Measurements from ENCODE around the gene FAM204A.

Gene FAM204A

GRCh38 chr10:118341791-118342637, at the start of gene FAM204A:
TSS of gene FAM204A (minus strand) at chr10:118342324. CDS start at chr10:118336415, 5,909 bp downstream.
- intact Hi-C loops (cut with DNase I): no loop called here

GRCh38 chr10:118383699-118384098, 41.6 kb upstream of the FAM204A start:
- DNase-seq: peak in 1 of 42 donors; percentile 8
- intact Hi-C loops (cut with DNase I): no loop called here

More at GRCh38 chr10:118341791-118342637, at the start of gene FAM204A:
- DNase-seq: peak; percentile 88 to 97 (median 92)

- intact Hi-C loops (cut with DNase I): no loop called here
- no peak for DNase-seq
These were observed 41.1 kb upstream of the FAM204A start for GRCh38 chr10:118383063-118383689.

GRCh38 chr10:118374404-118374803, 32.3 kb upstream of the FAM204A start:
- intact Hi-C loops (cut with DNase I): no loop called here
- no peak for DNase-seq

- no peak for DNase-seq
- intact Hi-C loops (cut with DNase I): no loop called here
These were observed 31.7 kb upstream of the FAM204A start for GRCh38 chr10:118373786-118374185.

GRCh38 chr10:118370499-118370898, 28.4 kb upstream of the FAM204A start:
- DNase-seq: no peak
- intact Hi-C loops (cut with DNase I): no loop called here

GRCh38 chr10:118369641-118370205, 27.6 kb upstream of the FAM204A start:
- intact Hi-C loops (cut with DNase I): no loop called here
- no peak for DNase-seq

- no peak for DNase-seq
- intact Hi-C loops (cut with DNase I): no loop called here
These were observed 23.6 kb upstream of the FAM204A start for GRCh38 chr10:118365702-118366101.

- intact Hi-C loops (cut with DNase I): no loop called here
- no peak for DNase-seq
These were observed 20.0 kb upstream of the FAM204A start for GRCh38 chr10:118362103-118362502.

- DNase-seq: no peak
- intact Hi-C loops (cut with DNase I): no loop called here
These were observed 16.2 kb upstream of the FAM204A start for GRCh38 chr10:118358327-118358726.

GRCh38 chr10:118357841-118358240, 15.7 kb upstream of the FAM204A start:
- DNase-seq: no peak
- intact Hi-C loops (cut with DNase I): no loop called here

- no peak for DNase-seq
- intact Hi-C loops (cut with DNase I): no loop called here
These were observed 14.5 kb upstream of the FAM204A start for GRCh38 chr10:118356628-118357027.

GRCh38 chr10:118355234-118355633, 13.1 kb upstream of the FAM204A start:
- no peak for DNase-seq
- intact Hi-C loops (cut with DNase I): no loop called here

- DNase-seq: no peak
These were observed 7.1 kb upstream of the FAM204A start for GRCh38 chr10:118349235-118349634.

GRCh38 chr10:118343549-118343948, 1.4 kb upstream of the FAM204A start:
- intact Hi-C loops (cut with DNase I): no loop called here
- DNase-seq: no peak

More at GRCh38 chr10:118349235-118349634, 7.1 kb upstream of the FAM204A start:
- intact Hi-C loops (cut with DNase I): no loop called here

- no peak for DNase-seq
- intact Hi-C loops (cut with DNase I): no loop called here
These were observed 991 bp upstream of the FAM204A start for GRCh38 chr10:118343115-118343514.

- intact Hi-C loops (cut with DNase I): no loop called here
- peak in 11 of 42 donors; percentile 5 to 48 (median 12) for DNase-seq
These were observed 505 bp upstream of the FAM204A start for GRCh38 chr10:118342638-118343020.

- intact Hi-C loops (cut with DNase I): no loop called here
These were observed 1.6 kb downstream of the FAM204A start for GRCh38 chr10:118340486-118340885.

GRCh38 chr10:118339111-118339510, 3.0 kb downstream of the FAM204A start:
- intact Hi-C loops (cut with DNase I): no loop called here
- DNase-seq: no peak

More at GRCh38 chr10:118340486-118340885, 1.6 kb downstream of the FAM204A start:
- DNase-seq: no peak

- intact Hi-C loops (cut with DNase I): no loop called here
- DNase-seq: no peak
These were observed 4.8 kb downstream of the FAM204A start for GRCh38 chr10:118337356-118337755.

Measured in head of caudate nucleus (tissue), 42 donors.